Natural killer cell (primary cell): ENCODE results near the gene CRB2. TPM values are rescaled to one million over a fixed set of nuclear protein-coding genes. Genes with fewer than 3 reads are reported as not detected.

ENCODE experiments used
- ATAC-seq, 3 donors: fragments of 150-1000 bp in 2 of 3; fragments of 200-7000 bp in 1 of 3; cut with Tn5 transposase; 1 replicate in 1 of 3; 2 replicates in 2 of 3; pipeline ENCODE4 v1.10.0; 2021; ENCODE audit warnings: mild to moderate bottlenecking in 2 of 3, moderate library complexity in 2 of 3
- DNase-seq, 2 donors: peaks; one replicate each; pipeline versions ENCODE4 v3.0.0 to v3.0.0-alpha.2; 2013 to 2021; ENCODE audit warnings: mixed read lengths in 1 of 2
- H3K27ac ChIP-seq: one replicate; pipeline ENCODE4 v1.5.1; 2013; ENCODE audit warnings: mild to moderate bottlenecking, low read length
- H3K27me3 ChIP-seq: one replicate; pipeline ENCODE4 v1.6.1; 2013; ENCODE audit warnings: low read length; ENCODE audit not compliant: control insufficient read depth, insufficient read depth
- H3K36me3 ChIP-seq: one replicate; pipeline ENCODE4 v1.6.1; 2013; ENCODE audit warnings: low read length; ENCODE audit not compliant: control insufficient read depth, insufficient read depth
- H3K4me1 ChIP-seq: one replicate; pipeline ENCODE4 v1.6.1; 2013; ENCODE audit warnings: low read length; ENCODE audit not compliant: control insufficient read depth, insufficient read depth
- H3K4me3 ChIP-seq: one replicate; pipeline ENCODE4 v1.5.1; 2013; ENCODE audit warnings: low read length
- H3K9me3 ChIP-seq: one replicate; pipeline ENCODE4 v1.6.1; 2013; ENCODE audit warnings: low read length; ENCODE audit not compliant: control insufficient read depth, insufficient read depth
- H3K27ac Mint-ChIP-seq, 2 donors: one replicate each; pipeline ENCODE4 v1.8.0; 2022; ENCODE audit warnings: mild to moderate bottlenecking in 2 of 2, mixed read lengths in 2 of 2, moderate library complexity in 1 of 2
- H3K27me3 Mint-ChIP-seq, 2 donors: one replicate each; pipeline ENCODE4 v1.8.0; 2022; ENCODE audit warnings: low read depth in 2 of 2, mixed read lengths in 2 of 2
- H3K36me3 Mint-ChIP-seq: one replicate; pipeline ENCODE4 v1.8.0; 2022; ENCODE audit warnings: mixed read lengths
- H3K4me1 Mint-ChIP-seq, 2 donors: one replicate each; pipeline ENCODE4 v1.8.0; 2022; ENCODE audit warnings: mixed read lengths in 2 of 2
- H3K4me3 Mint-ChIP-seq: one replicate; pipeline ENCODE4 v1.8.0; 2022; ENCODE audit warnings: mild to moderate bottlenecking, moderate library complexity, mixed read lengths
- H3K9me3 Mint-ChIP-seq, 2 donors: one replicate each; pipeline ENCODE4 v1.8.0; 2022; ENCODE audit warnings: mixed read lengths in 2 of 2
- CTCF ChIP-seq: fragments of 200-600 bp; IDR thresholded peaks from one replicate; pipeline ENCODE4 v1.8.0; 2022; ENCODE audit warnings: antibody characterized with exemption
- WGBS: methylation state at CpG from one replicate; pipeline ENCODE4 v1.1.7; 2013; ENCODE audit warnings: missing lambda C conversion rate; ENCODE audit not compliant: insufficient coverage; 5-methylcytosine and 5-hydroxymethylcytosine counted together
- intact Hi-C: fragments of 100-400 bp; cut with micrococcal nuclease; formaldehyde crosslinking; loops from one replicate; pipeline ENCODE4 v1.14.2; 2022
- total RNA-seq, 4 donors: library from RNA; stranded (reverse); fragments of 120-200 nt in 1 of 4; gene quantifications; one replicate each; pipeline versions ENCODE4 v1.2.3 to v1.2.4, GENCODE V29; 2013 to 2022

CRB2 gene
- total RNA-seq, 3 donors from 2014 or later (not counting 1 experiment from before 2014, with no cell fraction given), result not detected

DNA sequence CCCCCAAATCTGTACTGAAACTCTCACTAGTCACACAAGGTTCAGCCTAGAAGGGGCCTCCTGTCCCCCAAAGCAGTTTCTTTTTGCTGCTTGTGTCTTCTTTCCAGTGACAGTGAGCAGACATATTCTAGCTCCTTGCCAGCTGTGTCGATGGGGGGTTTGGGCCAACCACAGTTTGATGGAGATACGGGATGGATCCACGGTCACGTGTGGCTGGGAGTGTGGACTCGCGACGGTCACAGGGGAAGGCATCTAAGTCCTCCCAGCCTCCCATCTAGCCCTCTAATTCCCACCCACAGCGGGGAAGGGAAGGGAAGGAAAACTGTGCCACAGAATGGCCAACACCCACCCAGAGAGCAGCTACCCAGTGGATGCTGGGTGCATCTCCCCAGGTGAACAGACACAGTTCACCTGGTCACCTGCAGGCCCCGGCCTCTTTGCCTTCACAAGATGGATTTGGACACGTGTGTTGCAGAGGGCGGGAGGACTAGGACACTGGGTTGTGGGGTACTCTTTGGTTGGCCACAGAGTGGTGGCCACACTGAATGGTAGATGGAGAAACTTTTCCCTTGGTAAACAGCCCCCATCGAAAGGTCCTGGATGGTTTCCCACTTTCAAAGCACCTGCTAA, 54.4 kb downstream of the CRB2 start:
- H3K9me3 Mint-ChIP-seq, result no peaks in the 10 kb centered on the region
- no peak for ATAC-seq
- no peaks in the 10 kb centered on the region for H3K27me3 Mint-ChIP-seq
- Histone ChIP-seq H3K27ac (no peak overlapping the region), H3K36me3 (no peaks in the 10 kb centered on the region), H3K4me3 (no peak overlapping the region), H3K4me1 (no peaks in the 10 kb centered on the region), H3K9me3 (no peaks in the 10 kb centered on the region), H3K27me3 (no peaks in the 10 kb centered on the region)
- H3K27ac Mint-ChIP-seq, result no peak overlapping the region
- peaks cover 0 to 11% of the 10 kb centered on the region in 2 donors for H3K4me1 Mint-ChIP-seq
- no peak for TF ChIP-seq CTCF
- no peak for DNase-seq
- intact Hi-C loops, result no loop called here
- H3K36me3 Mint-ChIP-seq, result no peaks in the 10 kb centered on the region
- 90% methylated on average over 9 of the region's 12 CpGs for WGBS
- H3K4me3 Mint-ChIP-seq, result no peak overlapping the region

GRCh38 chr9:123411191-123411590, 55.2 kb downstream of the CRB2 start:
- DNase-seq (no peak), ATAC-seq (no peak)
- no peaks in the 10 kb centered on the region for H3K9me3 ChIP-seq
- no peak overlapping the region for H3K4me3 Mint-ChIP-seq
- no peak overlapping the region for H3K4me3 ChIP-seq
- no peaks in the 10 kb centered on the region for H3K9me3 Mint-ChIP-seq
- no peak overlapping the region for H3K27ac Mint-ChIP-seq
- no peak for TF ChIP-seq CTCF
- no peaks in the 10 kb centered on the region for H3K27me3 Mint-ChIP-seq
- no peaks in the 10 kb centered on the region for H3K36me3 Mint-ChIP-seq
- no peaks in the 10 kb centered on the region for H3K36me3 ChIP-seq
- peaks cover 0 to 11% of the 10 kb centered on the region in 2 donors for H3K4me1 Mint-ChIP-seq
- H3K27me3 ChIP-seq, result no peaks in the 10 kb centered on the region
- intact Hi-C loops, result no loop called here
- WGBS, result 94% methylated on average over 10 of the region's 10 CpGs
- no peak overlapping the region for H3K27ac ChIP-seq
- H3K4me1 ChIP-seq, result no peaks in the 10 kb centered on the region

DNA sequence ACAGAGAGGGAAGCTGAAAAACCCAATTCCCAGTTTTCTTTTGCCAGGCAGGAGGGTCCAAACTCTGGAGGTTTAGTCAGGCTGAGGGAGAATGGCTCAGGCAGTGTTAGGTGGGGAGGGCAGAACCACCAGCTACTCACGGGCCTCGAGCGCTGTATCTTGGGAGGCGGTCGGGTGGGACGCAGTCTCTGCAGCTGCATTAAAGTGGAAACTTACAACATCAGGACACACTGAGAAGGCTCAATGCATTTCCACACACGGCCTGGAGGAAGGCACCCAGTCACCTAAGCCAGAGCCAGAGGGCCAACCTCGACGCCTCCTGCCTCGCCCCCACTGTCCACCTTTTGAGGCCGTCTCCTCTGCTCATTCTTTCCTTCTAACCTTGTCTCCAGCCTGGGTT, 55.6 kb downstream of the CRB2 start:
- H3K36me3 Mint-ChIP-seq, result no peaks in the 10 kb centered on the region
- Histone ChIP-seq H3K4me3 (no peak overlapping the region), H3K9me3 (no peaks in the 10 kb centered on the region), H3K27me3 (no peaks in the 10 kb centered on the region), H3K36me3 (no peaks in the 10 kb centered on the region), H3K27ac (no peak overlapping the region), H3K4me1 (no peaks in the 10 kb centered on the region)
- no peak overlapping the region for H3K4me3 Mint-ChIP-seq
- no peak for TF ChIP-seq CTCF
- no peaks in the 10 kb centered on the region for H3K9me3 Mint-ChIP-seq
- H3K27ac Mint-ChIP-seq, result no peak overlapping the region
- peaks cover 0 to 9% of the 10 kb centered on the region in 2 donors for H3K4me1 Mint-ChIP-seq
- H3K27me3 Mint-ChIP-seq, result no peaks in the 10 kb centered on the region
- ATAC-seq (no peak), DNase-seq (no peak)
- intact Hi-C loops, result no loop called here
- 94% methylated on average over 11 of the region's 11 CpGs for WGBS
